Lower lobe of right lung (tissue), 2 donors: ENCODE data around the gene AANAT. TPM values are rescaled to one million over a fixed set of nuclear protein-coding genes. Genes with fewer than 3 reads are reported as not detected.

Experiments
- ATAC-seq, 2 donors: fragments of 200-7000 bp; cut with Tn5 transposase; one replicate each; pipeline ENCODE4 v1.9.1; 2020 to 2022; ENCODE audit warnings: mild to moderate bottlenecking in 2 of 2, moderate library complexity in 2 of 2
- DNase-seq: peaks from one replicate; pipeline ENCODE4 v3.0.0-alpha.2; 2020
- H3K27ac ChIP-seq: fragments of 200-600 bp; one replicate; pipeline ENCODE4 v1.8.0; 2022
- H3K27me3 ChIP-seq: fragments of 200-600 bp; one replicate; pipeline ENCODE4 v1.8.0; 2022; ENCODE audit warnings: low read depth
- H3K36me3 ChIP-seq: fragments of 200-600 bp; one replicate; pipeline ENCODE4 v1.8.0; 2022; ENCODE audit warnings: mild to moderate bottlenecking
- H3K4me1 ChIP-seq: fragments of 200-600 bp; one replicate; pipeline ENCODE4 v1.8.0; 2022
- H3K4me3 ChIP-seq: fragments of 200-600 bp; one replicate; pipeline ENCODE4 v1.8.0; 2022; ENCODE audit warnings: mild to moderate bottlenecking
- H3K9me3 ChIP-seq: fragments of 200-600 bp; one replicate; pipeline ENCODE4 v1.8.0; 2022
- intact Hi-C: fragments of 100-400 bp; cut with DNase I; formaldehyde crosslinking; loops from one replicate; pipeline ENCODE4 v1.11.0; 2022
- total RNA-seq: library from RNA; stranded (reverse); fragmentation: NEBNext Ultra II Directional; extraction: Animal tissue kit (Norgen Biotek cat#: 25700); gene quantifications from one replicate; pipeline ENCODE4 v1.2.1, GENCODE V29; 2021
- TF ChIP-seq, protein P1 (sequence below): fragments of 200-600 bp; IDR thresholded peaks from one replicate; pipeline ENCODE4 v1.8.0; 2022; ENCODE audit warnings: antibody characterized with exemption, mild to moderate bottlenecking
- donor health status: DM: no; HTN: yes; CAD: no; lungs with severe emphysema.

The AANAT gene
- total RNA-seq, 1 donor from 2014 or later = not detected

DNA sequence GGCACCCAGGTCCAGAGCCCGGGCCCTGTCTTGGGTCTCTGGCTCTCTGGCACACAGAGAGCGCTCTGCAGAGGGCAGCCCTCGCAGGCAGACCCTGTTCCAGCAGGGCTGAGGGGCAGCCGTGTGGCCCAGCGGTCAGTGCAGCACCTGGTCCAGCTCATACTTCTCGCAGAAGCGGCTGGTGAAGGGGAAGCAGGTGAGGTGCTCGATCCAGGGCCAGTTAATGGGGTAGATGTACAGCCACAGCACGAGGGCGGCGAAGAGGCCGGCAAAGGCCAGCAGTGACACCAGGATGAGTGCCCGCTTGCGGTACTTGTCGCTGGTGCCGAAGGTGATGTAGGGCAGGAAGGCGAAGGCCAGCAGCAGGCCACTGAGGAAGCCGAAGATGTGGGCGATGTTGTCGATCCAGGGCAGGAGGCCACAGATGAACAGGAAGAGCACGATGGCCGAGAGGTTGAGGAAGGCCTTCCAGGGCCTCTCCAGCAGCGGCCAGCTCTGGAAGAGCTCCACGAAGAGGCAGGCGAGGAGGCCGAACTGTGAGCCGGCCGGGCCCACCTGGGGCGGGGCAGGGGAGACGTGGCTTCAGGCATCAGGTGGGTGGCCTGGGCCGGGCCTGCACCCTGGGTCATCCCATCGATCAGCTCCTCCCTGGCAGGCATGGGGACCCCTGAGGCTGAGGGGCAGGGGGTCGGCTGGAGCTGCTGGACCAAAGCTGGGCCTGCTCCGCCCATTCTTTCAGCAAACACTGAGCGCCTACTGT, 4.3 kb downstream of the AANAT start:
- DNase-seq = peak; percentile 24
- H3K9me3 ChIP-seq = no peaks in the 10 kb centered on the region
- no peak for ATAC-seq
- no peak overlapping the region for H3K4me3 ChIP-seq
- TF ChIP-seq, protein P1, sequence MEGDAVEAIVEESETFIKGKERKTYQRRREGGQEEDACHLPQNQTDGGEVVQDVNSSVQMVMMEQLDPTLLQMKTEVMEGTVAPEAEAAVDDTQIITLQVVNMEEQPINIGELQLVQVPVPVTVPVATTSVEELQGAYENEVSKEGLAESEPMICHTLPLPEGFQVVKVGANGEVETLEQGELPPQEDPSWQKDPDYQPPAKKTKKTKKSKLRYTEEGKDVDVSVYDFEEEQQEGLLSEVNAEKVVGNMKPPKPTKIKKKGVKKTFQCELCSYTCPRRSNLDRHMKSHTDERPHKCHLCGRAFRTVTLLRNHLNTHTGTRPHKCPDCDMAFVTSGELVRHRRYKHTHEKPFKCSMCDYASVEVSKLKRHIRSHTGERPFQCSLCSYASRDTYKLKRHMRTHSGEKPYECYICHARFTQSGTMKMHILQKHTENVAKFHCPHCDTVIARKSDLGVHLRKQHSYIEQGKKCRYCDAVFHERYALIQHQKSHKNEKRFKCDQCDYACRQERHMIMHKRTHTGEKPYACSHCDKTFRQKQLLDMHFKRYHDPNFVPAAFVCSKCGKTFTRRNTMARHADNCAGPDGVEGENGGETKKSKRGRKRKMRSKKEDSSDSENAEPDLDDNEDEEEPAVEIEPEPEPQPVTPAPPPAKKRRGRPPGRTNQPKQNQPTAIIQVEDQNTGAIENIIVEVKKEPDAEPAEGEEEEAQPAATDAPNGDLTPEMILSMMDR = no peak
- no peak overlapping the region for H3K27ac ChIP-seq
- peaks cover 53% of the 10 kb centered on the region for H3K36me3 ChIP-seq
- no peaks in the 10 kb centered on the region for H3K4me1 ChIP-seq
- intact Hi-C loops = no loop called here
- H3K27me3 ChIP-seq = no peaks in the 10 kb centered on the region

DNA sequence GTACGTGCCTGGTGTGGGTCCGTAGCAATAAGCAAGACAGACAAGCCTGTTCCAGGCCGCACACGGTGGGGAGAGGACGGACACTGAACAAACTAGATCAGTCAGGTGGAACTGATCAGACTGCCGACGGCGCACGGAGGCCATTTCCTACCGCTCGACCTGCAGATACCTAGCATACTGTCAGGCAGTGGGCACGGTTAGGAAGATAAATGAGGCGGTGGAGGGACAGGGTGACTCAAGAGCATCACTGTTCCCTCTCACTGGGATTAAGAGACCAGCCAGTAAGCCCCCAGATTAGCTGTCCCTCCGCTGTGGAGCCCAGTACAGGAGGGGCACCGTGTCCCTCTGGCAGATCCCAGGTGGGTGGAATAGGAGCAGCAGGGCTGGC, 4.8 kb downstream of the AANAT start:
- ATAC-seq = no peak

DNA sequence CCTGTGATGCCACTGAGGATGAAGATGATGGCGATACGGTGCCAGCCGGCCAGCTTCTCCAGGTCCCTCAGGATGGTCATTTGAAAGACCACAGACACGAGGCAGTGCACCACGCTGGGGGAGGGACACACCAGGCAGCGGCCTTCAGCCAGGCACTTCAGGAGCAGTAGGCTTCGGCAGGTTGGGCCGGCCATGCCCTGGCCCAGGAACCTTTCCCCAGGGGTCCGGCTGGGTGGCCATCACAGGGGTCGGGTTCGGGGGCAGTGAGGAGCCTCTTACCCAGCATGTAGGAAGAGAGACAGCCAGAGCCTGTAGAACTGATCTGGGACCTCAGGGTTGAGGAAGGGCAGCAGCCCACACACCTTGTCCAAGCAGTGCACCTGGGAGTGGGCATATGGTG, 5.3 kb downstream of the AANAT start:
- Histone ChIP-seq H3K36me3 (peaks cover 62% of the 10 kb centered on the region), H3K4me1 (no peaks in the 10 kb centered on the region), H3K4me3 (no peak overlapping the region), H3K27ac (no peak overlapping the region), H3K9me3 (no peaks in the 10 kb centered on the region), H3K27me3 (no peaks in the 10 kb centered on the region)
- ATAC-seq (no peak), DNase-seq (no peak)
- intact Hi-C loops = no loop called here
- TF ChIP-seq, protein P1 = no peak

More for the DNA sequence above, 4.8 kb downstream of the AANAT start:
- no peak overlapping the region for H3K4me3 ChIP-seq
- intact Hi-C loops = no loop called here
- no peak for DNase-seq
- peaks cover 59% of the 10 kb centered on the region for H3K36me3 ChIP-seq
- H3K4me1 ChIP-seq = no peaks in the 10 kb centered on the region
- H3K27me3 ChIP-seq = no peaks in the 10 kb centered on the region
- H3K9me3 ChIP-seq = no peaks in the 10 kb centered on the region
- H3K27ac ChIP-seq = no peak overlapping the region
- TF ChIP-seq, protein P1 = no peak

DNA sequence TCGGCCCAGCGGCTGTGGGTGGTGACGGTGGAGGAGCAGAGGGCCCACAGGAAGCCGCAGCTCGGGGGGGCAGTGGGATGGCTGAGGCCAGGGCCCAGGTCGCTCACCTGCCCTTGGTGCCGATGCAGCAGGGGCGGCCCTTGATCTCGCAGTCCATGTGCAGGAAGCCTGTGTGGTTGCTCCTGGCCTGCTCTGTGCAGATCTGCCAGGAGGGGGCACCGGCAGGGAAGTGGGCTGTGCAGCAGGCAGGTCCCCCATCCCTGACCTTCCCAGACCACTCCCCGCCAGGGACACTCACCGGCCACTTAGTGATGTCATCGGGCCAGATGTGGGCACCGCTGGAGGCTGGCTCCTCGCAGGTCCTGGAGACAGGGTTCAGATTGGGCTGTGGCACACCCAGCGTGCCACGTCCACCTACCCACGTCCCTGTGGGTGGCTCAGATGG, 6.2 kb downstream of the AANAT start:
- intact Hi-C loops = no loop called here
- Histone ChIP-seq H3K4me1 (no peaks in the 10 kb centered on the region), H3K27ac (no peak overlapping the region), H3K9me3 (no peaks in the 10 kb centered on the region), H3K4me3 (no peak overlapping the region), H3K27me3 (no peaks in the 10 kb centered on the region), H3K36me3 (peaks cover 70% of the 10 kb centered on the region)
- ATAC-seq = no peak
- TF ChIP-seq, protein P1 = no peak
- DNase-seq = no peak

DNA sequence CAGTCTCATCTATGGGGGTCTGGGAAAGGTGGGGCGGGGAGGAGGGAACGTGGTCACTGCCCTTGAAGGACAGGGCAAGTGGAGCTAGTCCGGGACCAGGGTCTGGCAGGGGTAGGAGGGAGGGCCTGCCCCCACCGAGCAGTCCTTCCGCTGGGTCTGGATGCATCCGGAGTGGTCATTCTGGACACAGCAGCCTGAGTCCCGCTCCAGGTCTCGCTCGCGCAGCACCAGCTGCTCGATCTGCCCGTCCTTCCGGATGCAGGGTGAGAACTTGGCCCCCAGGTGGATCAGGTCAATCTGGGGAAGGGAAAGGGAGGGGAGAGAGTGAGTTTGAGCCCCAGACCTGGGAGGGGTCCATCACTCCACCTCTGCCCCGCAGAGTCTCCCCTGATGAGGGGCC, 6.8 kb downstream of the AANAT start:
- Histone ChIP-seq H3K27me3 (no peaks in the 10 kb centered on the region), H3K9me3 (no peaks in the 10 kb centered on the region), H3K36me3 (peaks cover 77% of the 10 kb centered on the region), H3K4me1 (no peaks in the 10 kb centered on the region), H3K4me3 (no peak overlapping the region), H3K27ac (no peak overlapping the region)
- DNase-seq = no peak
- intact Hi-C loops = no loop called here
- TF ChIP-seq, protein P1 = no peak
- no peak for ATAC-seq
